OCI-LY3 (cell line): ENCODE results near the gene ACSF2.
"Not testable (repeated sequence)": the region's sequence is repeated elsewhere in the genome, so short reads cannot be mapped to it uniquely, and the experiment has no call there.

Experiments
- H2AFZ ChIP-seq: fragments of 200-600, 300-600 bp; shearing (Covaris generic); 2 replicates; pipeline ENCODE4 v1.6.0; 2014; ENCODE audit warnings: antibody characterized with exemption, low read depth, low read length
- H3K27ac ChIP-seq: fragments of 200-600, 300-600 bp; sonication (generic); 2 replicates; pipeline ENCODE4 v1.5.1; 2014; ENCODE audit warnings: mild to moderate bottlenecking, low read length, moderate library complexity, mixed read lengths
- H3K27me3 ChIP-seq: fragments of 200-600, 300-600 bp; sonication (generic); 2 replicates; pipeline ENCODE4 v1.6.1; 2014; ENCODE audit warnings: low read depth, low read length, mixed read lengths
- H3K36me3 ChIP-seq: fragments of 200-600, 300-600 bp; sonication (generic); replicated peaks from 2 replicates; pipeline ENCODE3; 2014; ENCODE audit warnings: low read depth, low read length, mixed read lengths
- H3K4me1 ChIP-seq: fragments of 300-600, 200-600 bp; sonication (generic); 2 replicates; pipeline ENCODE4 v1.6.1; 2014; ENCODE audit warnings: low read length, mixed read lengths
- H3K4me2 ChIP-seq: fragments of 200-600, 300-600 bp; sonication (generic); 2 replicates; pipeline ENCODE4 v1.6.1; 2014; ENCODE audit warnings: low read length, mixed read lengths
- H3K4me3 ChIP-seq: fragments of 300-600, 200-600 bp; sonication (generic); 2 replicates; pipeline ENCODE4 v1.5.1; 2014; ENCODE audit warnings: antibody characterized with exemption, mild to moderate bottlenecking, low read length, moderate library complexity
- H3K79me2 ChIP-seq: fragments of 300-600, 200-600 bp; shearing (Covaris generic); 2 replicates; pipeline ENCODE4 v1.6.1; 2014; ENCODE audit warnings: mild to moderate bottlenecking, low read length, mixed read lengths
- H3K9ac ChIP-seq: fragments of 300-600, 200-600 bp; shearing (Covaris generic); 2 replicates; pipeline ENCODE4 v1.6.0; 2014; ENCODE audit warnings: mild to moderate bottlenecking, low read length, moderate library complexity
- H3K9me3 ChIP-seq: fragments of 200-600, 300-600 bp; shearing (Covaris generic); 2 replicates; pipeline ENCODE4 v1.6.1; 2014; ENCODE audit warnings: low read length, mixed read lengths; ENCODE audit not compliant: insufficient read depth
- H4K20me1 ChIP-seq: fragments of 200-600, 300-600 bp; sonication (generic); 2 replicates; pipeline ENCODE4 v1.6.1; 2016; ENCODE audit warnings: low read length, mixed read lengths; ENCODE audit not compliant: insufficient read depth
- CTCF ChIP-seq: fragments of 200-600, 300-600 bp; sonication (generic); IDR thresholded peaks from 2 replicates; pipeline ENCODE4 v1.5.1; 2014; ENCODE audit warnings: antibody characterized with exemption, low read length, low read depth
- EZH2phosphoT487 ChIP-seq: fragments of 200-600 bp; shearing (Covaris generic); IDR thresholded peaks from 2 replicates; pipeline ENCODE4 v1.6.1; 2018; ENCODE audit warnings: antibody characterized with exemption, mixed run types, low read depth

ACSF2 gene

GRCh38 chr17:50426472-50426782 is 409 bp downstream of the ACSF2 start:
- peak overlapping the region; percentile 90 for H3K9ac ChIP-seq
- peak overlapping the region; percentile 73 for H3K27ac ChIP-seq
- no peak overlapping the region for H2AFZ ChIP-seq

GRCh38 chr17:50426814-50427787 is 1.1 kb downstream of the ACSF2 start:
- Histone ChIP-seq H3K79me2 (peaks cover 29% of the 10 kb centered on the region), H3K36me3 (peaks cover 10% of the 10 kb centered on the region), H2AFZ (no peak overlapping the region), H4K20me1 (no peaks in the 10 kb centered on the region), H3K9me3 (no peaks in the 10 kb centered on the region), H3K27me3 (no peaks in the 10 kb centered on the region), H3K27ac (peak overlapping the region; percentile 73), H3K4me1 (peaks cover 35% of the 10 kb centered on the region), H3K4me3 (peak overlapping the region; percentile 88), H3K4me2 (peak overlapping the region; percentile 96), H3K9ac (peak overlapping the region; percentile 90)
- no peak for TF ChIP-seq EZH2phosphoT487
- peak; percentile 62 for TF ChIP-seq CTCF

More at GRCh38 chr17:50426472-50426782, 409 bp downstream of the ACSF2 start:
- Histone ChIP-seq H3K79me2 (peaks cover 29% of the 10 kb centered on the region), H3K36me3 (peaks cover 10% of the 10 kb centered on the region), H3K4me1 (peaks cover 41% of the 10 kb centered on the region), H3K4me3 (peak overlapping the region; percentile 88), H3K4me2 (peak overlapping the region; percentile 96), H4K20me1 (no peaks in the 10 kb centered on the region), H3K9me3 (no peaks in the 10 kb centered on the region), H3K27me3 (no peaks in the 10 kb centered on the region)
- TF ChIP-seq EZH2phosphoT487 = no peak
- TF ChIP-seq CTCF = no peak

- H3K27ac ChIP-seq, H2AFZ ChIP-seq, H3K27me3 ChIP-seq, H3K4me3 ChIP-seq, H3K4me2 ChIP-seq, H3K9ac ChIP-seq, H3K36me3 ChIP-seq, H4K20me1 ChIP-seq, H3K9me3 ChIP-seq: not testable (repeated sequence)
- peaks cover 29% of the 10 kb centered on the region for H3K4me1 ChIP-seq
- H3K79me2 ChIP-seq = peaks cover 29% of the 10 kb centered on the region
Observed at GRCh38 chr17:50428126-50428525, 2.1 kb downstream of the ACSF2 start.

- no peak for TF ChIP-seq CTCF
- no peak for TF ChIP-seq EZH2phosphoT487
- Histone ChIP-seq H2AFZ (no peak overlapping the region), H3K9ac (no peak overlapping the region), H3K27ac (no peak overlapping the region), H3K4me3 (no peak overlapping the region), H3K4me1 (peaks cover 24% of the 10 kb centered on the region), H3K36me3 (peaks cover 12% of the 10 kb centered on the region), H3K79me2 (peaks cover 29% of the 10 kb centered on the region), H3K27me3 (no peaks in the 10 kb centered on the region), H4K20me1 (no peaks in the 10 kb centered on the region), H3K9me3 (no peaks in the 10 kb centered on the region), H3K4me2 (no peak overlapping the region)
Observed at GRCh38 chr17:50428831-50429424, 2.9 kb downstream of the ACSF2 start.
